ENCODE results near the gene PCDHAC2.

GRCh38 chr5:141010047-141010793 is 43.9 kb downstream of the PCDHAC2 start:
- TF ChIP-seq CTCF (IDR thresholded peaks at IDR 0.05), result no peak
- no peak for TF ChIP-seq EZH2 (IDR thresholded peaks at IDR 0.05)

Data from neural progenitor cell (in vitro differentiated cells).